Prostate gland (tissue), 2 donors: ENCODE measurements around the gene PKNOX2.

Experiments used
- POLR2A ChIP-seq: fragments of 450-650 bp; IDR thresholded peaks from one replicate; pipeline ENCODE4 v1.6.1; 2016; ENCODE audit warnings: antibody characterized with exemption, mild to moderate bottlenecking
- POLR2AphosphoS5 ChIP-seq: sonication (generic); formaldehyde crosslinking; IDR thresholded peaks from one replicate; pipeline ENCODE4 v1.6.1; 2017; ENCODE audit warnings: antibody characterized with exemption
- TF ChIP-seq, protein P1 (sequence below), 4 experiments: fragments of 200-600 bp in 2 of 4; fragments of 450-650 bp in 2 of 4; sonication (generic) in 2 of 4; IDR thresholded peaks; 1 replicate in 3 of 4; 2 replicates in 1 of 4; pipeline ENCODE4 v1.5.1; 2016 to 2019; ENCODE audit warnings: antibody characterized with exemption in 4 of 4, mild to moderate bottlenecking in 2 of 4, moderate library complexity in 2 of 4

DNA sequence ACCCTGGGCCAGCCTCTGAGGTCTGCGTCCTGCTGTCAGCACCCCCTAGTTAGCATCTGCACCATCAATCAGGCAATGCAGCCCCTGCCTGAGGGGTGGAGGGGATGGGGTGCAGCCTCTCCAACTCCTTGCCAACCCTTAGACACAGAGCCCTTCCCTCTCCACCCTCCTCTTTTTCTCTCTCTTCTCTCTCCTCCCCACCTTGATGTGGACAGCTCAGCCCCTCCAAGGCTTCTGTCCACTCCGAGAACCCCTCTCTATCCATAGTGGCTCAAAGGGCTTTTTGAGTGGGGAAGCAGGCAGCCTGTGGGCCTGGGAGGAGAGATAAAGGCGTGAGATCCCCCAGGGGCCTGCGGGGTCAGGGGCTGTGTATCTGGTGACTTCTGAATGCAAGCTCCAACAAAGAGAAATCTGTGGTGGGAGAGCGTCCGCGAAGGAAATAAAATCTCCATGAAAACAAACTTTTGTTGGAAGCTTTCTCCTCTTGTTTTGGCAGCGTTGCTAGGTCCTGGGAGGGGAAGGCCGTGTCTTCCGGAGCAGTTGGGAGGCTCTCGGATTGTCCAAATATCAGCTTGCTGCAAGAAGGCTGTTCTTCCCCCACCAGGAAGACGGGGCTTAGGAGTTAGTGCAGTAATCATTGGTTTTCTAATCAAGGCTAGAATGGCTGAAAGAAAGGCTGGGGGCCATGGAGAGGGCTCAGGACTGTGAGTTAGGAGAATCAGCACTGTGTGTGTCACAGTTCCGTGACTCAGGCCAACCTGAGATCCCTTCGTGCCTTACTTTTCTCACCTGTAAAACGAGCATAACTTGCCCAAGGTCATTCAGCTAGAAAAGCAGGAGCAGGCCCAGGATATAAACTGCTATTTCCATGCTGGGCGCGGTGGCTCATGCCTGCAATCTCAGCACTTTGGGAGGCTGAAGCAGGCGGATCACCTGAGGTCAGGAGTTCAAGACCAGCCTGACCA, 50.3 kb downstream of the PKNOX2 start:
- TF ChIP-seq, protein P1, sequence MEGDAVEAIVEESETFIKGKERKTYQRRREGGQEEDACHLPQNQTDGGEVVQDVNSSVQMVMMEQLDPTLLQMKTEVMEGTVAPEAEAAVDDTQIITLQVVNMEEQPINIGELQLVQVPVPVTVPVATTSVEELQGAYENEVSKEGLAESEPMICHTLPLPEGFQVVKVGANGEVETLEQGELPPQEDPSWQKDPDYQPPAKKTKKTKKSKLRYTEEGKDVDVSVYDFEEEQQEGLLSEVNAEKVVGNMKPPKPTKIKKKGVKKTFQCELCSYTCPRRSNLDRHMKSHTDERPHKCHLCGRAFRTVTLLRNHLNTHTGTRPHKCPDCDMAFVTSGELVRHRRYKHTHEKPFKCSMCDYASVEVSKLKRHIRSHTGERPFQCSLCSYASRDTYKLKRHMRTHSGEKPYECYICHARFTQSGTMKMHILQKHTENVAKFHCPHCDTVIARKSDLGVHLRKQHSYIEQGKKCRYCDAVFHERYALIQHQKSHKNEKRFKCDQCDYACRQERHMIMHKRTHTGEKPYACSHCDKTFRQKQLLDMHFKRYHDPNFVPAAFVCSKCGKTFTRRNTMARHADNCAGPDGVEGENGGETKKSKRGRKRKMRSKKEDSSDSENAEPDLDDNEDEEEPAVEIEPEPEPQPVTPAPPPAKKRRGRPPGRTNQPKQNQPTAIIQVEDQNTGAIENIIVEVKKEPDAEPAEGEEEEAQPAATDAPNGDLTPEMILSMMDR (IDR thresholded peaks at IDR 0.05), result no peak
- no peak for TF ChIP-seq POLR2A
- TF ChIP-seq POLR2AphosphoS5, result no peak
